Skeletal muscle cell (primary cell): ENCODE measurements around the gene CD160.
"Not testable (repeated sequence)": the region's sequence is repeated elsewhere in the genome, so short reads cannot be mapped to it uniquely, and the experiment has no call there.

Experiments
- DNase-seq: peaks from one replicate; pipeline ENCODE4 v3.0.0-alpha.2; 2010; ENCODE audit warnings: low read depth
- H3K4me3 ChIP-seq: 2 replicates; pipeline ENCODE4 v1.5.1; 2011; ENCODE audit warnings: low read depth, mild to moderate bottlenecking, control low read depth, low read length, moderate library complexity

CD160 gene

GRCh38 chr1:145707183-145707867, 12.0 kb upstream of the CD160 start, which contains the start of gene PDZK1:
Gene PDZK1, minus strand, starts transcription at chr1:145707368. Its CDS starts 19,347 bp downstream, at chr1:145688021.
- no peak for DNase-seq
- no peak within 1 kb of the TSS for H3K4me3 ChIP-seq

DNA sequence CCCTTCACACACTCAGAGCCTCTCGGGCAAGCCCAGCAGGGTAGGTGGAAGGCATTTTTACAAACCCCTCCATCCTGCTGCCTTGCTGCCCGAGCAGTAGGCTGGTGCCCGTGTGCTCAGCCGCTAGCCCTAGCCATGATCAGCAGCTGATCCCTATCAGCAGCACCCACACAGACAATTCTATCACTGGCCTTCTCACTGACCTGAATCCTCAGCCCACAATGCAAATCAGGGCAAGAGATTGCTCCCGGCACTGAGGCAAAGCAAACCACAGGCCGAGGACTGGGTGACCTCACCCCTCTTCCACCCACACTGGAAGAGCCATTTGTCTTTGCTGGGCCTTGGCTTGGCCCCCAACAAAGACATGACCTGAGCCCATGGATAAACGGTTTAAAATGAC, 11.2 kb upstream of the CD160 start:
- H3K4me3 ChIP-seq: no peak overlapping the region
- DNase-seq: no peak

- no peak overlapping the region for H3K4me3 ChIP-seq
These were observed 8.8 kb upstream of the CD160 start for GRCh38 chr1:145710291-145711027.

DNA sequence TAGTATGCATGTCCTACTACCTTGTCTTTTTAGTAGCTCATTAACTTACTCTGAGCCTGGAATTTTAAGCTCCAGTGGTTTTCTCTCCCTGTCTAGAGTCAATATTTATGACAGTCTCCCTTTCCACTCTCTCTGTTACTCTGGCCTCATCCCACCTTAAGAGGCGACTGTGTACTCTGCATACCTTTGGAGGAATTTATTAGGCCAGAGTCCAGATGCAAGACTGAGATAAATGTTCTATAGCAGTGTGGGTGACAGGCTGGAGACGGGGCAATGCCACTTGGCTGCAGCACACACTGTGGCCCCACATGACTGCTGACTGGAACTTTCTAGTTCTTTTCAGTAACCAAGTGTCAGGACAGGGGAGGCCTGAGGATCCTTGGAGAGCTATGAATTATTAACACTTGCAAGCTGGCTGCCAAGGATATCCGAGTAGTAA, 8.1 kb upstream of the CD160 start:
- H3K4me3 ChIP-seq: no peak overlapping the region
- no peak for DNase-seq

More at GRCh38 chr1:145710291-145711027, 8.8 kb upstream of the CD160 start:
- no peak for DNase-seq

GRCh38 chr1:145714524-145715111, 4.7 kb upstream of the CD160 start:
- no peak for DNase-seq
- H3K4me3 ChIP-seq: no peak overlapping the region

DNA sequence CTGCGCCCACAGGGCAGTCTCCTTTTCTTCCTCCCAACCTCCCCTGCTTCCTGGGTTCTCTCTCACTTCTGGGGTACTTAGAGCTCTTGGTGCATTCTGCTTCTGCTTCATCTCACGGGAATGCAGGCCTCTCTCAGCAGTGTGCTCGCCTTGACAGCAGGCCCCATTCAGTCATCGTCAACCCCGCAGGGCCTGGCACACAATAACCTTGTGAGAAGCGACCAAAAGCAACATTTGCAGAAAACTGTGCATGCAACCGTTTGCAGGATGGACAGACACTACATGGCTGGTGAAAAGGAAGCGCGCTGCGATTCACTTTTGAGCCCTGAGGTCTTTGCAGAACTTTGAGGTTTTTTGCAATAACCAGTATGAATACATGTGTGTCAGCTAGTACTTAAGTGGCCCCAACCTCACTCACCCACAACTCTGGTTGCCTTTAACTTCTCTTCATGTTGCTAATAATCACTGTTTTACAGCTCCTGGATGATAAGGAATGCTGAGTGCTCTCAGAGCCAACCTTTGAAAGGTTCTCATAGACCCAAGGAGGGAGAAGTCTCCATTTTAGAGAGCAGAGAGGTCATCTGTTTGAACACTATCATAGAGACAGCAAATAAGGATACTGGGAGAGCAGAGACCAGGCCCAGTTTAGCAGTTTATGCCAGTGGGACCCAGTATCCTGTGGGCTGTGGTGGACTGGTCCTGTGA, 2.5 kb upstream of the CD160 start:
- no peak overlapping the region for H3K4me3 ChIP-seq
- no peak for DNase-seq

GRCh38 chr1:145717833-145718232, 1.5 kb upstream of the CD160 start:
- DNase-seq: no peak
- no peak overlapping the region for H3K4me3 ChIP-seq

- not testable (repeated sequence) for DNase-seq, H3K4me3 ChIP-seq
These were observed 834 bp upstream of the CD160 start for GRCh38 chr1:145718465-145718864.

DNA sequence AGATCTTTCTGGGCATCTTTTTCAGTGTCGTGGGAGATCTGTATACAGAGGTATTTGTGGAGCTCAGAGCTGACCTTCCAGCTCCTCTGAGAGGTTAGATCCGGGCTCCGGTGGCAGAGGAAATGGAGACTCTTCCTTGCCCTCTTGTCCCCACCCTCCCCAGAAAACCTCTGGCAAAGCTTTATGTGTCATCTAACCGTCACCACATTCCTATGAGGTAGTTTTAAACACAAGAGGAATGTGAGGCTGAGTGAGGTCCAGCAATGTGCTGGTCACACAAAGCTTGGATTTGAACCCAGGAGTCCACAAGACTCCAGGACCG, 1.2 kb downstream of the CD160 start:
- H3K4me3 ChIP-seq: peak overlapping the region; percentile 40
- DNase-seq: peak; percentile 44

GRCh38 chr1:145720878-145721671, 1.8 kb downstream of the CD160 start:
- H3K4me3 ChIP-seq: peak overlapping the region; percentile 40
- no peak for DNase-seq

GRCh38 chr1:145726193-145726592, 6.9 kb downstream of the CD160 start:
- not testable (repeated sequence) for DNase-seq, H3K4me3 ChIP-seq

DNA sequence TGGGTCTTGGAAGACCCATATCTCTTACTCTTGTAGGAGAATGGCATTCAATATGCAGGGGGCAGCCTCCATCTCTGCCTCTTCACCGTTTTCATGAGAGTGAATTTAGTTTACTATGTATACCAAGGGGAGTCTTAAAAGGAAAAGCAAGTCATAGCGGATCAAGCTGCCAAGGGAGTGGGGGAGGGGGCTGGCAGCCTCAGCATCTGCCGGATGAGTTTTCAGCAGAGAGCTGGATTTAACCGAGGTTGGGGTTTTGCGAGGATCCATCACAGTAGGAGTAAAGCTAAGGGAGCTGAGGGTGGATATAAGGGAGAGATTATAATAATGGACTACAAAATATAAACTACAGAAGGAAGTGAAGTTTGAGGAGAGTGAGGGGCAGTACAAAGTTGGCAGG, 9.9 kb downstream of the CD160 start:
- no peak overlapping the region for H3K4me3 ChIP-seq

DNA sequence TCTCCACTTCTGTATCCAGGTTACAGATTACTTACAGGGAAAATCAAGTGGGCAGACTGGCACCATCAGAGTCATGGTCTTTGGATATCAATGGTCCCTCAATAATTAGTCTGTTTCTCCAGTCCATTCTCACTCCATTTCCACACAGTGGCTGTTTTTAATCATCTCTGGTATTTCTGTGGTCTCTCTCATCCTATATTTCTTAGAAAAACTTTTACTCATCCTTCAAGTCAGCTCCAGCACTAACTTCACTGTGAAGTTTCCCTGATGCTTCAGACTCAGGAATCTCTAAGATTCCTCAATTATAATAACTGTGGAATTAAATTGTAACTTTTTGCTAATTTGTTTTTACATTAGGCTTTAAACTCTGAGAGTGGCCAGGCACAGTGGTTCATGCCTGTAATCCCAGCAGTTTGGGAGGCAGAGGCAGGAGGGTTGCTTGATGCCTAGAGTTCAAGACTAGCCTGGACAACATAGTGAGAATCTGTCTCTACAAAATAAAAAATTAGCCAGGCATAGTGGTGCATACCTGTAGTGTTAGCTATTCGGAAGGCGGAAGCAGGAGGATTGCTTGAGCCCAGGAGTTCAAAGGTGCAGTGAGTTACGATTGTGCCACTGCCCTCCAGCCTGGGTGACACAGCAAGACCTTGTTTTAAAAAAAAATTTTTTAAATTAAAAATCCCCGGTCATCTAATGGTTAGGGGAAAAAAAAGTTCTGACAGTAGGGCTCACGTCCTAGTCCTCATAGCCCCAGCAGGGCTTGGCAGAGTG, 10.6 kb downstream of the CD160 start:
- no peak overlapping the region for H3K4me3 ChIP-seq
- DNase-seq: no peak

More for the DNA sequence above, 9.9 kb downstream of the CD160 start:
- no peak for DNase-seq

- DNase-seq: no peak
- no peak overlapping the region for H3K4me3 ChIP-seq
These were observed 11.2 kb downstream of the CD160 start for GRCh38 chr1:145730467-145730866.

DNA sequence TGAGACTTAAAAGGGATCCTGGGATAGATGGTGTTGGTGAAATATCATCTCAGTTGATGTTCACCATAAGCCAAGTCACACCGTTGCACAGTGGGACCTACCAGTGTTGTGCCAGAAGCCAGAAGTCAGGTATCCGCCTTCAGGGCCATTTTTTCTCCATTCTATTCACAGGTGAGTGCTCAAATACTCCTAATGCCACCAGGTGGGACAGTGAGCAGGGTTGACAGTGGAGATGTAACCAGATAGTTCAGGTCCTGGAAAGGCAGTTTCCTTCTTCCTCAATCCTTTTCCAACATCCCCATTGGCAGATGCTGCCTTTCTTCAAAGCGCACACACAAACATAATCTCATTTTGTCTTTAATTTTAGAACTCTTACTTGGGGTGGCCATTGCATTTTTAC, 11.6 kb downstream of the CD160 start:
- no peak for DNase-seq
- no peak overlapping the region for H3K4me3 ChIP-seq

DNA sequence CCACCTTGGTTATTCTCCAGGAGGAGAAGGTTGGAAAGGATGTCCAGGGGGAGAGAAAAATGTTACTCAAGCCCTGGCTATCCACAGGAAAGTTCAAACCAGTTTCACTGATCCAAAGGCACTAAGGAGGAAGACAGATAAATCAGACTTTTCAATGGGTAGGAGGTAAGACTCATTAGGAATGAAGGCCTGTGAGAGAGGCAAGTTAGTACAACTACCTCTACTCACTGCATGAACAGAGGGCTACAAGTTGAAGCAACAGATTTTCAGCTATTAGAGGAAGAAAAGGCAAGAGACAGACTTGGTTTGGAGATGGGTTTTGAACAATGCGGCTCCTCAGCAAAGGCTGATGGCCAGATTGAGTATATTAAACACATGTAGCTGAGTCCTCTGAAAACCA, 16.9 kb downstream of the CD160 start:
- H3K4me3 ChIP-seq: no peak overlapping the region
- no peak for DNase-seq

GRCh38 chr1:145740269-145740668, 21.0 kb downstream of the CD160 start:
- peak; percentile 27 for DNase-seq

DNA sequence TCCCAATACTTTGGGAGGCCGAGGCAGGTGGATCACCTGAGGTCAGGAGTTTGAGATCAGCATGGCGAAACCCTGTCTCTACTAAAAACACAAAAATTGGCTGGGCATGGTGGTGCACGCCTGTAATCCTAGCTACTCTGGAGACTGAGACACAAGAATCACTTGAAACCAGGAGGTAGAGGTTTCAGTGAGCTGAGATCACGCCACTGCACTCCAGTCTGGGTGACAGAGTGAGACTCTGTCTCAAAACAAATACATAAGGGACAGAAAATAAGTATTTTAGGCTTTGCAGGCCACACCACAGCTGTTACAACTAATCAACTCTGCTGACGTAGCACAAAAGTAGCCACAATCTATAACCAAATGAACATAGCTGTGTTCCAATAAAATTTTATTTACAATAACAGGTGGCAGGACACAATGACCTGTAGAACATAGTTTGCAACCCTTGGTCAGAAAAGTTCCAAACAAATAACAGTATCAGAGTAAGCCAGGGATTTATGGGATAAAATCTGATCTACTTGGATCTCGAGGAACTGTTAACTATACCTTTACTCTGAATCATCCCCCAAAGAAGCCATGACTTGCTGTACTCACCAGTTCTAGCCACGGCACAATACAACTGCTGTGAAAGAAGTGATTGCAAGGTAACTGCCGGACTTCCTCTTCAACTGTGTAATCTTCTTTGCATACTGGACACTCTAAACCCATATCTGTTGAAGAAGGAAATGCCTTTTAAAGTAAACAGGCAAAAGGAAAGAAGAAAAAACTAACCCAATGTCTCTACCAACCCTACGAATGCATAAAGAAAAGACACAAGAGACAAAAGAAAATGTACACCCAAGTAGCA, 28.3 kb downstream of the CD160 start:
- no peak overlapping the region for H3K4me3 ChIP-seq
- no peak for DNase-seq

More at GRCh38 chr1:145740269-145740668, 21.0 kb downstream of the CD160 start:
- no peak overlapping the region for H3K4me3 ChIP-seq
